Endodermal cell (in vitro differentiated cells): ENCODE results near the gene RNF220. TPM values are rescaled to one million over a fixed set of nuclear protein-coding genes. Genes with fewer than 3 reads are reported as not detected.

Experiments
- DNase-seq: peaks from one replicate; pipeline ENCODE4 v3.0.0-alpha.2; 2017
- H3K27ac ChIP-seq: 2 replicates; pipeline ENCODE4 v1.5.1; 2013; ENCODE audit warnings: mild to moderate bottlenecking, low read depth, low read length, moderate library complexity
- H3K27me3 ChIP-seq: 2 replicates; pipeline ENCODE4 v1.6.1; 2013; ENCODE audit warnings: mild to moderate bottlenecking, low read length, moderate library complexity; ENCODE audit not compliant: insufficient read depth, control insufficient read depth, poor library complexity, severe bottlenecking
- H3K36me3 ChIP-seq: 2 replicates; pipeline ENCODE4 v1.7.0; 2013; ENCODE audit warnings: mild to moderate bottlenecking, low read length, moderate library complexity; ENCODE audit not compliant: control insufficient read depth, insufficient read depth
- H3K4me1 ChIP-seq: one replicate; pipeline ENCODE4 v1.7.0; 2013; ENCODE audit warnings: low read length; ENCODE audit not compliant: control insufficient read depth, insufficient read depth
- H3K4me3 ChIP-seq: 2 replicates; pipeline ENCODE4 v1.5.1; 2013; ENCODE audit warnings: mild to moderate bottlenecking, low read length, moderate library complexity
- H3K9ac ChIP-seq: 2 replicates; pipeline ENCODE4 v1.6.1; 2013; ENCODE audit warnings: mild to moderate bottlenecking, low read length, moderate library complexity; ENCODE audit not compliant: poor library complexity, severe bottlenecking; ENCODE audit errors: extremely low read depth
- H3K9me3 ChIP-seq: 2 replicates; pipeline ENCODE4 v1.6.1; 2013; ENCODE audit warnings: mild to moderate bottlenecking, low read length, moderate library complexity; ENCODE audit not compliant: control insufficient read depth
- H3K27ac Mint-ChIP-seq: 2 replicates; pipeline ENCODE4 v1.8.0; 2020; ENCODE audit warnings: mixed read lengths
- H3K27me3 Mint-ChIP-seq: 2 replicates; pipeline ENCODE4 v1.8.0; 2021; ENCODE audit warnings: mild to moderate bottlenecking, mixed read lengths; ENCODE audit not compliant: insufficient read depth
- H3K36me3 Mint-ChIP-seq: 2 replicates; pipeline ENCODE4 v1.8.0; 2020; ENCODE audit warnings: low read depth, mixed read lengths
- H3K4me1 Mint-ChIP-seq: 2 replicates; pipeline ENCODE4 v1.8.0; 2020; ENCODE audit warnings: mixed read lengths
- H3K4me3 Mint-ChIP-seq: 2 replicates; pipeline ENCODE4 v1.8.0; 2020; ENCODE audit warnings: mild to moderate bottlenecking, moderate library complexity, mixed read lengths
- H3K9me3 Mint-ChIP-seq: 2 replicates; pipeline ENCODE4 v1.8.0; 2020; ENCODE audit warnings: mild to moderate bottlenecking, mixed read lengths
- WGBS, 2 experiments: methylation state at CpG; one replicate each; pipeline versions ENCODE4 v1.1.5 to v1.1.7; 2013; ENCODE audit warnings: missing lambda C conversion rate in 2 of 2, mixed read lengths in 1 of 2; ENCODE audit not compliant: insufficient coverage in 1 of 2, insufficient read length in 1 of 2; 5-methylcytosine and 5-hydroxymethylcytosine counted together
- total RNA-seq, 2 donors: library from RNA; stranded (reverse); fragmentation: NEBNext Ultra II Directional in 1 of 2; extraction: Animal tissue kit (Norgen Biotek cat#: 25700) in 1 of 2; gene quantifications; 2 replicates in 1 of 2; 3 replicates in 1 of 2; pipeline ENCODE4 v1.2.1, GENCODE V29; 2021
- TF ChIP-seq, protein P1 (sequence below): fragments of 200-600 bp; sonication (generic); conservative IDR thresholded peaks from 2 replicates; pipeline ENCODE4 v1.5.0; 2021; ENCODE audit warnings: antibody characterized with exemption, mild to moderate bottlenecking

Gene RNF220
- total RNA-seq, 2 donors from 2014 or later: 94.6 to 95.5 TPM

DNA sequence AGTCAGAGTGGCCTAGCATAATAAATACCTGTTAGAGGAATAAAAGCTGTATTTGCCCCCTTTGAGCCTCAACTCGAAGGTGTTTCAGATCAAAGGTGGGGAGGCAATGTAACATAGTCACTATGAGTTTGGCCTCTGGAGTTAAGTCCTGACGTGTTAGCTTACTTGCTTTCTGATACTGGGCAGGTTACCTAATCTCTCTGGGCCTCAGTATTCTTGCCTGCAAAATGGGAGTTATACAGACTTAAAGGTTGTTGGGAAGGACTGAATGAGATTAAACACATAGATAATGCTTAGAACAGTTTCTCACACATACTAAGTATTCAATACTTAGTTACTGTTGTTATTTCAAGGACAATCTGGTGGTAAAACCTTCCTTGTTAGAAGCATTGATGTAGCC, 15.5 kb downstream of the RNF220 start:
- H3K4me1 Mint-ChIP-seq: peaks cover 19% of the 10 kb centered on the region
- H3K27ac Mint-ChIP-seq: no peak overlapping the region
- 76 to 87% methylated on average over 2 of the region's 2 CpGs for WGBS, 2 experiments
- H3K9me3 ChIP-seq: no peaks in the 10 kb centered on the region
- no peaks in the 10 kb centered on the region for H3K36me3 Mint-ChIP-seq
- DNase-seq: no peak
- no peak overlapping the region for H3K9ac ChIP-seq
- no peak overlapping the region for H3K27ac ChIP-seq
- H3K4me1 ChIP-seq: peaks cover 3% of the 10 kb centered on the region
- no peak overlapping the region for H3K4me3 ChIP-seq
- H3K27me3 Mint-ChIP-seq: peaks cover 83% of the 10 kb centered on the region
- no peaks in the 10 kb centered on the region for H3K36me3 ChIP-seq
- H3K4me3 Mint-ChIP-seq: no peak overlapping the region
- TF ChIP-seq, protein P1, sequence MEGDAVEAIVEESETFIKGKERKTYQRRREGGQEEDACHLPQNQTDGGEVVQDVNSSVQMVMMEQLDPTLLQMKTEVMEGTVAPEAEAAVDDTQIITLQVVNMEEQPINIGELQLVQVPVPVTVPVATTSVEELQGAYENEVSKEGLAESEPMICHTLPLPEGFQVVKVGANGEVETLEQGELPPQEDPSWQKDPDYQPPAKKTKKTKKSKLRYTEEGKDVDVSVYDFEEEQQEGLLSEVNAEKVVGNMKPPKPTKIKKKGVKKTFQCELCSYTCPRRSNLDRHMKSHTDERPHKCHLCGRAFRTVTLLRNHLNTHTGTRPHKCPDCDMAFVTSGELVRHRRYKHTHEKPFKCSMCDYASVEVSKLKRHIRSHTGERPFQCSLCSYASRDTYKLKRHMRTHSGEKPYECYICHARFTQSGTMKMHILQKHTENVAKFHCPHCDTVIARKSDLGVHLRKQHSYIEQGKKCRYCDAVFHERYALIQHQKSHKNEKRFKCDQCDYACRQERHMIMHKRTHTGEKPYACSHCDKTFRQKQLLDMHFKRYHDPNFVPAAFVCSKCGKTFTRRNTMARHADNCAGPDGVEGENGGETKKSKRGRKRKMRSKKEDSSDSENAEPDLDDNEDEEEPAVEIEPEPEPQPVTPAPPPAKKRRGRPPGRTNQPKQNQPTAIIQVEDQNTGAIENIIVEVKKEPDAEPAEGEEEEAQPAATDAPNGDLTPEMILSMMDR: no peak
- H3K9me3 Mint-ChIP-seq: no peaks in the 10 kb centered on the region
- H3K27me3 ChIP-seq: peaks cover 70% of the 10 kb centered on the region

DNA sequence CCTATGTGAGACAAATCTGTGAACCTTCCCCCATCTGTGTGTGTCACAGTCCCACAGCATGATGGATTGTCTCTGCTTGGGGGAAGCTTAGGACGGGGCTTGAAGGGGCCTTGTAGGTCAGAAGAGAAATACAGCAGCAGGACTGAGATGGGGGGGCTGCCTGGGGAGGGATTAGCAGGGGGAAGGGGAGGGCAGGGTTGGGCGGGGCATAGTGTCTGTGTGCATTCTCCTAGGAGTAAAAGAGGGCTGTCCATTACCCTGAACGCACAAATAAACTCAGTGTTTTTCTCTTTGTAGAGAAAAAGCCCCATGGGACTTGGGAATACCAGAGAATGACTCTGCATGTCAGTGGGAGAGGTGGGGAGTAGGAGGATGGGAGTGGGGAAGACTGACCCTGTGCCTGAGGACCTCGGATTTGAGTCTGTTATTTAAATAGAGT, 16.4 kb downstream of the RNF220 start:
- H3K4me3 ChIP-seq: no peak overlapping the region
- peaks cover 3% of the 10 kb centered on the region for H3K4me1 ChIP-seq
- H3K9me3 ChIP-seq: no peaks in the 10 kb centered on the region
- H3K36me3 ChIP-seq: no peaks in the 10 kb centered on the region
- Mint-ChIP-seq H3K27ac (no peak overlapping the region), H3K36me3 (no peaks in the 10 kb centered on the region), H3K4me1 (peaks cover 19% of the 10 kb centered on the region), H3K27me3 (peaks cover 81% of the 10 kb centered on the region), H3K4me3 (no peak overlapping the region), H3K9me3 (no peaks in the 10 kb centered on the region)
- no peak for DNase-seq
- 52% methylated on average over 4 of the region's 4 CpGs; no CpG with 5 or more reads in 1 of the 2 experiments for WGBS, 2 experiments
- no peak overlapping the region for H3K9ac ChIP-seq
- TF ChIP-seq, protein P1: no peak
- no peak overlapping the region for H3K27ac ChIP-seq
- H3K27me3 ChIP-seq: peaks cover 60% of the 10 kb centered on the region

DNA sequence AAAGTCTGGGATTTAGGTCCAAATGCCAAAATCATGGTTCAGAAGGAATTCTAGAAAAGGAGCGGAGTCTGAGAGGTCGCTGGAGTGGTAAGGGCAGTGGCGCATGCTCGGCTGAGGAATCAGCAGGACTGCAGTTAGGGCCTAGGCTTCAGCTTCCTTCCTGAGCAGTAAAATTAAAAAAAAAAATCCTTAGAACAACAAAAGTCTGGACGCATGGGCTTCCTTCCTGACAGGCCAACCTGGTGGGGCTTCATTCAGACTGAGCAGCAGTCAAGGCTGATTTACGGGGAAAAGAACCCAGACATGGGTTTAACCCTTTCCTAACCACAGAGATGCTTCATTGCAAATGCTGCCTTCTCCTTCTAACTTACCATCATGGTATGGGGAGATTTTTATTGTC, 17.1 kb downstream of the RNF220 start:
- Mint-ChIP-seq H3K9me3 (no peaks in the 10 kb centered on the region), H3K4me1 (peaks cover 16% of the 10 kb centered on the region), H3K27me3 (peaks cover 80% of the 10 kb centered on the region), H3K4me3 (no peak overlapping the region), H3K36me3 (no peaks in the 10 kb centered on the region), H3K27ac (no peak overlapping the region)
- peak; percentile 50 for DNase-seq
- TF ChIP-seq, protein P1: no peak
- Histone ChIP-seq H3K9me3 (no peaks in the 10 kb centered on the region), H3K4me1 (peaks cover 3% of the 10 kb centered on the region), H3K27me3 (peaks cover 59% of the 10 kb centered on the region), H3K27ac (no peak overlapping the region), H3K36me3 (no peaks in the 10 kb centered on the region), H3K9ac (no peak overlapping the region), H3K4me3 (no peak overlapping the region)
- WGBS, 2 experiments: 0 to 62% methylated on average over 1 to 6 of the region's 6 CpGs
